ENCODE measurements around the gene AP1AR.
"Not testable (repeated sequence)": the region's sequence is repeated elsewhere in the genome, so short reads cannot be mapped to it uniquely, and the experiment has no call there.

Gene AP1AR

GRCh38 chr4:112231779-112232713, at the start of gene AP1AR:
Gene AP1AR (plus strand): TSS chr4:112231787. CDS start chr4:112232092, 305 bp downstream.
- in situ Hi-C loops (cut with MboI; ENCODE audit: low sequenced_read_pairs) = no loop called here

- in situ Hi-C loops (cut with MboI; ENCODE audit: low sequenced_read_pairs) = no loop called here
Observed at GRCh38 chr4:112182604-112183003, 49.0 kb upstream of the AP1AR start.

GRCh38 chr4:112183252-112183651, 48.3 kb upstream of the AP1AR start:
- in situ Hi-C loops (cut with MboI; ENCODE audit: low sequenced_read_pairs) = no loop called here

- in situ Hi-C loops (cut with MboI; ENCODE audit: low sequenced_read_pairs) = no loop called here
Observed at GRCh38 chr4:112184438-112184837, 47.1 kb upstream of the AP1AR start.

GRCh38 chr4:112185334-112185733, 46.3 kb upstream of the AP1AR start:
- in situ Hi-C loops (cut with MboI; ENCODE audit: low sequenced_read_pairs) = no loop called here

- in situ Hi-C loops (cut with MboI; ENCODE audit: low sequenced_read_pairs) = no loop called here
Observed at GRCh38 chr4:112185740-112186670, 45.6 kb upstream of the AP1AR start.

- in situ Hi-C loops (cut with MboI; ENCODE audit: low sequenced_read_pairs) = no loop called here
Observed at GRCh38 chr4:112189754-112190153, 41.8 kb upstream of the AP1AR start.

GRCh38 chr4:112190684-112191083, 40.9 kb upstream of the AP1AR start:
- in situ Hi-C loops (cut with MboI; ENCODE audit: low sequenced_read_pairs) = no loop called here

- in situ Hi-C loops (cut with MboI; ENCODE audit: low sequenced_read_pairs) = no loop called here
Observed at GRCh38 chr4:112196461-112196860, 35.1 kb upstream of the AP1AR start.

GRCh38 chr4:112199041-112199440, 32.5 kb upstream of the AP1AR start:
- in situ Hi-C loops (cut with MboI; ENCODE audit: low sequenced_read_pairs) = no loop called here

GRCh38 chr4:112201915-112202505, 29.6 kb upstream of the AP1AR start:
- in situ Hi-C loops (cut with MboI; ENCODE audit: low sequenced_read_pairs) = no loop called here

- in situ Hi-C loops (cut with MboI; ENCODE audit: low sequenced_read_pairs) = no loop called here
Observed at GRCh38 chr4:112203593-112203992, 28.0 kb upstream of the AP1AR start.

GRCh38 chr4:112206431-112206830, 25.2 kb upstream of the AP1AR start:
- in situ Hi-C loops (cut with MboI; ENCODE audit: low sequenced_read_pairs) = no loop called here

GRCh38 chr4:112208137-112209095, 23.2 kb upstream of the AP1AR start:
- in situ Hi-C loops (cut with MboI; ENCODE audit: low sequenced_read_pairs) = not testable (repeated sequence)

- in situ Hi-C loops (cut with MboI; ENCODE audit: low sequenced_read_pairs) = no loop called here
Observed at GRCh38 chr4:112210777-112211176, 20.8 kb upstream of the AP1AR start.

- in situ Hi-C loops (cut with MboI; ENCODE audit: low sequenced_read_pairs) = no loop called here
Observed at GRCh38 chr4:112213091-112213490, 18.5 kb upstream of the AP1AR start.

GRCh38 chr4:112213856-112214255, 17.7 kb upstream of the AP1AR start:
- in situ Hi-C loops (cut with MboI; ENCODE audit: low sequenced_read_pairs) = no loop called here

GRCh38 chr4:112214390-112215264, 17.0 kb upstream of the AP1AR start:
- in situ Hi-C loops (cut with MboI; ENCODE audit: low sequenced_read_pairs) = no loop called here

- in situ Hi-C loops (cut with MboI; ENCODE audit: low sequenced_read_pairs) = no loop called here
Observed at GRCh38 chr4:112219826-112220366, 11.7 kb upstream of the AP1AR start.
